Spleen (tissue), 7 donors: ENCODE data around the gene PICK1.
A peak's percentile ranks its signal among the peaks of the same experiment; 100 is the strongest.

Source experiments
- POLR2AphosphoS5 ChIP-seq, 3 donors: sonication (generic); formaldehyde crosslinking; IDR thresholded peaks; one replicate each; pipeline ENCODE4 v1.5.1; 2017; ENCODE audit warnings: antibody characterized with exemption in 3 of 3
- TF ChIP-seq, protein P1 (sequence below), 11 experiments: fragments of 200-600 bp in 7 of 11; fragments of 450-650 bp in 4 of 11; sonication (generic) in 4 of 11; IDR thresholded peaks in 8 of 11; conservative IDR thresholded peaks in 3 of 11; 1 replicate in 7 of 11; 2 replicates in 4 of 11; pipeline versions ENCODE4 v1.4.0 to v1.8.0; 2016 to 2021; ENCODE audit warnings: antibody characterized with exemption in 11 of 11, inconsistent platforms in 4 of 11, mild to moderate bottlenecking in 1 of 11
- donor health status: DM: no; HTN: no; CAD: no; lungs with moderate emphysema.
- donor health status: DM: no; HTN: no; CAD: no.
- donor health status: DM: no; HTN: no; CAD: no.

DNA sequence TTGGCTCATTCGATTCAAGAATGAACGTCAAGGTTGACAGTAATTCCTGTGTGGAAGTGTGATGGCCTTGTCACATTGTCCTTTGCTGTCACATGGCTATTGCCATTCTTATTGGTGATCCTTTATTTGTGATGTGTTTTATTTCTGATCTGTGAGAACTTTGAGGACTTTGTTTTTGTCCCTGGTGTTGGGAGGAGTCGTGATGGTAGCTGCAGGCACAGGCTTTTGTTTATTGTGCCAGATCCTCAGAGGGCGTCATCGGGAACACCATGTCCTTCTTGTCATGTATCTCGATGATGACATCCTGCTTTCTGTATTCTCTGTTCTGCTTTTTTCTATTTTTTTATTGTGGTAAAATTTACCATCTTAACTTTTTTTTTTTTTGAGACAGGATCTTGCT lies 5.6 kb downstream of the PICK1 start:
- TF ChIP-seq, protein P1, sequence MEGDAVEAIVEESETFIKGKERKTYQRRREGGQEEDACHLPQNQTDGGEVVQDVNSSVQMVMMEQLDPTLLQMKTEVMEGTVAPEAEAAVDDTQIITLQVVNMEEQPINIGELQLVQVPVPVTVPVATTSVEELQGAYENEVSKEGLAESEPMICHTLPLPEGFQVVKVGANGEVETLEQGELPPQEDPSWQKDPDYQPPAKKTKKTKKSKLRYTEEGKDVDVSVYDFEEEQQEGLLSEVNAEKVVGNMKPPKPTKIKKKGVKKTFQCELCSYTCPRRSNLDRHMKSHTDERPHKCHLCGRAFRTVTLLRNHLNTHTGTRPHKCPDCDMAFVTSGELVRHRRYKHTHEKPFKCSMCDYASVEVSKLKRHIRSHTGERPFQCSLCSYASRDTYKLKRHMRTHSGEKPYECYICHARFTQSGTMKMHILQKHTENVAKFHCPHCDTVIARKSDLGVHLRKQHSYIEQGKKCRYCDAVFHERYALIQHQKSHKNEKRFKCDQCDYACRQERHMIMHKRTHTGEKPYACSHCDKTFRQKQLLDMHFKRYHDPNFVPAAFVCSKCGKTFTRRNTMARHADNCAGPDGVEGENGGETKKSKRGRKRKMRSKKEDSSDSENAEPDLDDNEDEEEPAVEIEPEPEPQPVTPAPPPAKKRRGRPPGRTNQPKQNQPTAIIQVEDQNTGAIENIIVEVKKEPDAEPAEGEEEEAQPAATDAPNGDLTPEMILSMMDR (IDR thresholded peaks at IDR 0.05 in 8 of 11, conservative IDR thresholded peaks at IDR 0.05 in 3 of 11), result no peak
- peak in 1 of 3 donors; percentile 80 for TF ChIP-seq POLR2AphosphoS5 (IDR thresholded peaks at IDR 0.05)
